Endothelial cell (in vitro differentiated cells): ENCODE measurements around the gene NRL. TPM values are rescaled to one million over a fixed set of nuclear protein-coding genes. Genes with fewer than 3 reads are reported as not detected.

Source experiments
- DNase-seq: peaks from one replicate; pipeline ENCODE4 v3.0.0; 2021; ENCODE audit warnings: low spot score
- H3K27ac Mint-ChIP-seq: one replicate; pipeline ENCODE4 v1.8.0; 2021; ENCODE audit warnings: mixed read lengths, inconsistent platforms; ENCODE audit not compliant: unreplicated experiment
- H3K27me3 Mint-ChIP-seq: one replicate; pipeline ENCODE4 v1.8.0; 2021; ENCODE audit warnings: mild to moderate bottlenecking, moderate library complexity, mixed read lengths, inconsistent platforms; ENCODE audit not compliant: unreplicated experiment
- H3K36me3 Mint-ChIP-seq: one replicate; pipeline ENCODE4 v1.8.0; 2021; ENCODE audit warnings: mild to moderate bottlenecking, low read depth, mixed read lengths, inconsistent platforms; ENCODE audit not compliant: unreplicated experiment
- H3K4me1 Mint-ChIP-seq: one replicate; pipeline ENCODE4 v1.8.0; 2021; ENCODE audit warnings: mild to moderate bottlenecking, mixed read lengths, inconsistent platforms; ENCODE audit not compliant: unreplicated experiment
- H3K4me3 Mint-ChIP-seq: one replicate; pipeline ENCODE4 v1.8.0; 2021; ENCODE audit warnings: mild to moderate bottlenecking, mixed read lengths, inconsistent platforms; ENCODE audit not compliant: unreplicated experiment
- H3K9me3 Mint-ChIP-seq: one replicate; pipeline ENCODE4 v1.8.0; 2021; ENCODE audit warnings: mixed read lengths, inconsistent platforms; ENCODE audit not compliant: unreplicated experiment
- CTCF ChIP-seq: fragments of 200-600 bp; sonication (generic); IDR thresholded peaks from one replicate; pipeline ENCODE4 v1.5.0; 2021; ENCODE audit warnings: antibody characterized with exemption; ENCODE audit not compliant: unreplicated experiment
- total RNA-seq: library from RNA; stranded (reverse); fragmentation: NEBNext Ultra II Directional; extraction: Animal tissue kit (Norgen Biotek cat#: 25700); gene quantifications from one replicate; pipeline ENCODE4 v1.2.1, GENCODE V29; 2021; ENCODE audit not compliant: unreplicated experiment

Gene NRL
- total RNA-seq, 1 donor from 2014 or later: 1.2 TPM

- Mint-ChIP-seq H3K27ac (no peak overlapping the region), H3K4me1 (peaks cover 36% of the 10 kb centered on the region), H3K4me3 (peak overlapping the region; percentile 37), H3K36me3 (peaks cover 36% of the 10 kb centered on the region), H3K27me3 (peaks cover 14% of the 10 kb centered on the region), H3K9me3 (no peaks in the 10 kb centered on the region)
- no peak for TF ChIP-seq CTCF
- DNase-seq: no peak
These were observed 36.2 kb upstream of the NRL start for GRCh38 chr14:24150993-24151392.

- H3K4me3 Mint-ChIP-seq: peak overlapping the region; percentile 23
- H3K4me1 Mint-ChIP-seq: peaks cover 36% of the 10 kb centered on the region
- no peak overlapping the region for H3K27ac Mint-ChIP-seq
- H3K27me3 Mint-ChIP-seq: peaks cover 18% of the 10 kb centered on the region
- H3K9me3 Mint-ChIP-seq: no peaks in the 10 kb centered on the region
- no peak for DNase-seq
- H3K36me3 Mint-ChIP-seq: peaks cover 35% of the 10 kb centered on the region
- no peak for TF ChIP-seq CTCF
These were observed 35.8 kb upstream of the NRL start for GRCh38 chr14:24150567-24150966.

- peaks cover 33% of the 10 kb centered on the region for H3K4me1 Mint-ChIP-seq
- H3K9me3 Mint-ChIP-seq: no peaks in the 10 kb centered on the region
- no peak for DNase-seq
- no peak for TF ChIP-seq CTCF
- H3K27ac Mint-ChIP-seq: no peak overlapping the region
- peaks cover 33% of the 10 kb centered on the region for H3K36me3 Mint-ChIP-seq
- no peak overlapping the region for H3K4me3 Mint-ChIP-seq
- peaks cover 18% of the 10 kb centered on the region for H3K27me3 Mint-ChIP-seq
These were observed 35.3 kb upstream of the NRL start for GRCh38 chr14:24150061-24150460.

- H3K9me3 Mint-ChIP-seq: no peaks in the 10 kb centered on the region
- peaks cover 15% of the 10 kb centered on the region for H3K27me3 Mint-ChIP-seq
- DNase-seq: no peak
- H3K4me3 Mint-ChIP-seq: peak overlapping the region; percentile 94
- H3K36me3 Mint-ChIP-seq: peaks cover 29% of the 10 kb centered on the region
- no peak for TF ChIP-seq CTCF
- H3K4me1 Mint-ChIP-seq: peaks cover 27% of the 10 kb centered on the region
- no peak overlapping the region for H3K27ac Mint-ChIP-seq
These were observed 34.7 kb upstream of the NRL start for GRCh38 chr14:24149302-24149969.

GRCh38 chr14:24147761-24148428 is 33.1 kb upstream of the NRL start:
- Mint-ChIP-seq H3K27ac (peak overlapping the region; percentile 89), H3K36me3 (peaks cover 38% of the 10 kb centered on the region), H3K4me3 (peak overlapping the region; percentile 94), H3K27me3 (peaks cover 17% of the 10 kb centered on the region), H3K4me1 (peaks cover 27% of the 10 kb centered on the region), H3K9me3 (no peaks in the 10 kb centered on the region)
- no peak for DNase-seq
- no peak for TF ChIP-seq CTCF
